Neural progenitor cell (in vitro differentiated cells): Measurements from ENCODE around the gene HSPG2. TPM values are rescaled to one million over a fixed set of nuclear protein-coding genes. Genes with fewer than 3 reads are reported as not detected.

Source experiments
- DNase-seq: peaks from one replicate; pipeline ENCODE4 v3.0.0-alpha.2; 2016; ENCODE audit warnings: low spot score
- H2AFZ ChIP-seq: fragments of 200-600 bp; sonication (generic); replicated peaks from 2 replicates; pipeline ENCODE4 v1.6.1; 2016; ENCODE audit warnings: antibody characterized with exemption
- H3F3A ChIP-seq: fragments of 200-600 bp; sonication (generic); 2 replicates; pipeline ENCODE4 v1.6.1; 2016; ENCODE audit warnings: antibody characterized with exemption, low read depth
- H3K27ac ChIP-seq: fragments of 200-600 bp; sonication (generic); 2 replicates; pipeline ENCODE4 v1.5.1; 2016; ENCODE audit warnings: mild to moderate bottlenecking
- H3K27me3 ChIP-seq: fragments of 200-600 bp; sonication (generic); 2 replicates; pipeline ENCODE4 v1.6.1; 2016; ENCODE audit warnings: mild to moderate bottlenecking, moderate library complexity
- H3K36me3 ChIP-seq: fragments of 200-600 bp; sonication (generic); 2 replicates; pipeline ENCODE4 v1.5.1; 2016
- H3K4me1 ChIP-seq: fragments of 200-600 bp; sonication (generic); 2 replicates; pipeline ENCODE4 v1.6.1; 2016; ENCODE audit warnings: mixed run types
- H3K4me2 ChIP-seq: fragments of 200-600 bp; sonication (generic); 2 replicates; pipeline ENCODE4 v1.6.1; 2016
- H3K4me3 ChIP-seq: fragments of 200-600 bp; sonication (generic); 2 replicates; pipeline ENCODE4 v1.5.1; 2016
- H3K79me2 ChIP-seq: fragments of 200-600 bp; sonication (generic); 2 replicates; pipeline ENCODE4 v1.6.1; 2016; ENCODE audit warnings: low read depth
- H3K9ac ChIP-seq: fragments of 200-600 bp; sonication (generic); 2 replicates; pipeline ENCODE4 v1.6.1; 2016
- H3K9me3 ChIP-seq: fragments of 200-600 bp; sonication (generic); 2 replicates; pipeline ENCODE4 v1.5.1; 2016; ENCODE audit warnings: low read depth
- H4K20me1 ChIP-seq: fragments of 200-600 bp; sonication (generic); 2 replicates; pipeline ENCODE4 v1.6.1; 2016; ENCODE audit warnings: low read depth
- H3K27ac Mint-ChIP-seq: 3 replicates; pipeline ENCODE4 v1.8.0; 2021; ENCODE audit warnings: mixed read lengths
- H3K27me3 Mint-ChIP-seq: 2 replicates; pipeline ENCODE4 v1.8.0; 2022; ENCODE audit warnings: low read depth, mild to moderate bottlenecking, inconsistent platforms, moderate library complexity, mixed read lengths; ENCODE audit not compliant: insufficient read depth
- H3K36me3 Mint-ChIP-seq: 3 replicates; pipeline ENCODE4 v1.8.0; 2021; ENCODE audit warnings: mixed read lengths
- H3K4me1 Mint-ChIP-seq: 3 replicates; pipeline ENCODE4 v1.8.0; 2021; ENCODE audit warnings: mixed read lengths
- H3K4me3 Mint-ChIP-seq: 3 replicates; pipeline ENCODE4 v1.8.0; 2021; ENCODE audit warnings: mild to moderate bottlenecking, moderate library complexity, mixed read lengths
- H3K9me3 Mint-ChIP-seq: 3 replicates; pipeline ENCODE4 v1.8.0; 2020; ENCODE audit warnings: mixed read lengths
- EZH2 ChIP-seq: fragments of 200-600 bp; sonication (generic); IDR thresholded peaks from 2 replicates; pipeline ENCODE4 v1.6.1; 2017; ENCODE audit warnings: antibody characterized with exemption, mild to moderate bottlenecking, moderate library complexity
- EZH2phosphoT487 ChIP-seq: fragments of 200-600 bp; sonication (generic); IDR thresholded peaks from 2 replicates; pipeline ENCODE4 v1.6.1; 2017; ENCODE audit warnings: antibody characterized with exemption
- total RNA-seq: library from RNA; depleted of rRNA; stranded (reverse); fragments of >200 nt; gene quantifications from 2 replicates; pipeline ENCODE4 v1.2.3, GENCODE V29; 2015; ENCODE audit warnings: low replicate concordance
- TF ChIP-seq, protein P1 (sequence below): fragments of 200-600 bp; sonication (generic); IDR thresholded peaks from 2 replicates; pipeline ENCODE4 v1.5.1; 2017; ENCODE audit warnings: antibody characterized with exemption, mild to moderate bottlenecking

HSPG2 gene
- total RNA-seq, 1 donor from 2014 or later, result 6.9 TPM

DNA sequence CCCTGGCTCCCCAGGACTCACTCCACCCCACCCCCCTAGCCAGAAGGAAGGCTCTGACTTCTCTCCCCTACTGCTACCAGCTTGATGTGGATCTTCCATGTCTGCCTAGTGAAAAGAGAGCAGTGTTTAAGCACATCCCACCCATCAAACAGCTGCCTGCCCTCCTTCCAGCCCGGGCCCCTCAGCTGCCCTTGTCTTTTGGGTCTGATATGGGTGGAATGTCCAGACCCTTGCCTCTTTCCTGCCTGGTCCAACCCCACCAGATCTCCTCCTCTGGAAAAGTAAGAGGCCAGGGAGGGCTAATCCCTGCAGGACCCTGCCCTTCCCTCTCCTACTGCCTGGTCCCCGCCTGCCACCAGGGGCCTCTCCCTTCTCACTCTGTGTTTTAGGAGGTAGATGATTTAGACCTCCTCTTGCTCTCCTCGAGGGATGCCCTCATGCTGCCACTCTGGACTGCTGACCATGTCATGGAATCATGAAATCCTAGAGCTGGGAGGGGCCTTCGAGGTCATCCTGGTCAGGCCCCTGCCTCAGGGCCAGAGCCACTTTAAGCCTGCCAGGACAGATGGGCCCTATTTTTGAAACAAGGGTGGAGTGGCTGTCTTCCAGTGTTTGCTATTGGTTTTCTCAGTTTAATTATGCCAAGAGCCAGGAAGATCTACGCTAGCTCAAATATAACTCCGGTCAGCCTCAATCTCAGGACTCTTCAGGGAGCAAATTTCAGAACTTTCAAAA, 15.8 kb upstream of the HSPG2 start:
- H3K4me3 Mint-ChIP-seq, result no peak overlapping the region
- peak; percentile 39 for DNase-seq
- H2AFZ ChIP-seq, result no peak overlapping the region

DNA sequence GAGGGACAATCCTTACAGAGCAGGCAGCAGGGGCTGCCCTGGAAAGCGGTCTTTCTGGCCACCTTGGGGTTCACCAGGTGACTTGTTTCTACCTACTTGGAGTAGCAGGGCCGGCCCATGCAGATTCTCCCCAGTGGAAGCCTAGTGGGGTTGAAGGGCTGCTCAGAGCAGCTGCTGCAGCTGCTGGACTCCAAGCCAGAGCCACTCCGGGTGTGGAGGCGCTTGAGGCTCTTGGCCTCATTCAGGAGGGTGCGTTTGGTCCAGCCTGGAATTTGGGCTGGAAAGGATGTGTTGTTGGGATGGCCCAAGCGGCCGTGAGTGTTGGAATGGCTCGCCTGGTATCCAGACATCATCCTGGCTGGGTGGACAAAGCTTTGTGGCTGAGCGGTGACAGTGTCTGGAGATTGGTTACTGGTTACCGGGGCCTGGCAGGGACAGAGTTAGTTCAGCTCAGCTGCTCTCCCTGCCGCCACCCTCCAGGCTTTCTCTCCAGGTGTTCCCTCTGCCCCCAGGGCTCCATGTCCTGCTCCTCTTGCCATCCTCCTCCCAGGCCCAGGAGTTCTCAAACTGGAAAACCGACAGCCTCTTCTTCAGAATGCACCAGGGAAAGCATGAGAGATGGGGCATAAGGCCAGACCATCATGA, 14.2 kb upstream of the HSPG2 start:
- no peaks in the 10 kb centered on the region for H3K9me3 ChIP-seq
- H3K27me3 ChIP-seq, result no peaks in the 10 kb centered on the region
- no peak overlapping the region for H3K4me2 ChIP-seq
- peaks cover 23% of the 10 kb centered on the region for H3K4me1 ChIP-seq
- H3K9me3 Mint-ChIP-seq, result no peaks in the 10 kb centered on the region
- no peaks in the 10 kb centered on the region for H3K79me2 ChIP-seq
- no peaks in the 10 kb centered on the region for H3K36me3 ChIP-seq
- no peak overlapping the region for H3K9ac ChIP-seq
- TF ChIP-seq EZH2, result no peak
- no peak for TF ChIP-seq EZH2phosphoT487
- TF ChIP-seq, protein P1, sequence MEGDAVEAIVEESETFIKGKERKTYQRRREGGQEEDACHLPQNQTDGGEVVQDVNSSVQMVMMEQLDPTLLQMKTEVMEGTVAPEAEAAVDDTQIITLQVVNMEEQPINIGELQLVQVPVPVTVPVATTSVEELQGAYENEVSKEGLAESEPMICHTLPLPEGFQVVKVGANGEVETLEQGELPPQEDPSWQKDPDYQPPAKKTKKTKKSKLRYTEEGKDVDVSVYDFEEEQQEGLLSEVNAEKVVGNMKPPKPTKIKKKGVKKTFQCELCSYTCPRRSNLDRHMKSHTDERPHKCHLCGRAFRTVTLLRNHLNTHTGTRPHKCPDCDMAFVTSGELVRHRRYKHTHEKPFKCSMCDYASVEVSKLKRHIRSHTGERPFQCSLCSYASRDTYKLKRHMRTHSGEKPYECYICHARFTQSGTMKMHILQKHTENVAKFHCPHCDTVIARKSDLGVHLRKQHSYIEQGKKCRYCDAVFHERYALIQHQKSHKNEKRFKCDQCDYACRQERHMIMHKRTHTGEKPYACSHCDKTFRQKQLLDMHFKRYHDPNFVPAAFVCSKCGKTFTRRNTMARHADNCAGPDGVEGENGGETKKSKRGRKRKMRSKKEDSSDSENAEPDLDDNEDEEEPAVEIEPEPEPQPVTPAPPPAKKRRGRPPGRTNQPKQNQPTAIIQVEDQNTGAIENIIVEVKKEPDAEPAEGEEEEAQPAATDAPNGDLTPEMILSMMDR, result no peak
- peak; percentile 1 for DNase-seq
- H3K4me3 Mint-ChIP-seq, result no peak overlapping the region
- peaks cover 8% of the 10 kb centered on the region for H3F3A ChIP-seq
- H3K36me3 Mint-ChIP-seq, result no peaks in the 10 kb centered on the region
- peaks cover 4% of the 10 kb centered on the region for H3K27me3 Mint-ChIP-seq
- no peaks in the 10 kb centered on the region for H4K20me1 ChIP-seq
- no peak overlapping the region for H3K27ac Mint-ChIP-seq
- H2AFZ ChIP-seq, result no peak overlapping the region
- peaks cover 20% of the 10 kb centered on the region for H3K4me1 Mint-ChIP-seq
- no peak overlapping the region for H3K27ac ChIP-seq
- H3K4me3 ChIP-seq, result no peak overlapping the region

More for the DNA sequence above, 15.8 kb upstream of the HSPG2 start:
- no peaks in the 10 kb centered on the region for H3F3A ChIP-seq
- H3K4me1 ChIP-seq, result peaks cover 19% of the 10 kb centered on the region
- no peak overlapping the region for H3K27ac ChIP-seq
- no peak for TF ChIP-seq EZH2
- no peak for TF ChIP-seq EZH2phosphoT487
- TF ChIP-seq, protein P1, result peak; percentile 35
- peaks cover 26% of the 10 kb centered on the region for H3K4me1 Mint-ChIP-seq
- no peaks in the 10 kb centered on the region for H3K9me3 ChIP-seq
- peak overlapping the region; percentile 6 for H3K27ac Mint-ChIP-seq
- no peak overlapping the region for H3K4me2 ChIP-seq
- H3K36me3 Mint-ChIP-seq, result no peaks in the 10 kb centered on the region
- H3K9me3 Mint-ChIP-seq, result no peaks in the 10 kb centered on the region
- H3K79me2 ChIP-seq, result no peaks in the 10 kb centered on the region
- H3K36me3 ChIP-seq, result no peaks in the 10 kb centered on the region
- H3K9ac ChIP-seq, result no peak overlapping the region
- no peak overlapping the region for H3K4me3 ChIP-seq
- H4K20me1 ChIP-seq, result no peaks in the 10 kb centered on the region
- peaks cover 4% of the 10 kb centered on the region for H3K27me3 Mint-ChIP-seq
- H3K27me3 ChIP-seq, result no peaks in the 10 kb centered on the region

DNA sequence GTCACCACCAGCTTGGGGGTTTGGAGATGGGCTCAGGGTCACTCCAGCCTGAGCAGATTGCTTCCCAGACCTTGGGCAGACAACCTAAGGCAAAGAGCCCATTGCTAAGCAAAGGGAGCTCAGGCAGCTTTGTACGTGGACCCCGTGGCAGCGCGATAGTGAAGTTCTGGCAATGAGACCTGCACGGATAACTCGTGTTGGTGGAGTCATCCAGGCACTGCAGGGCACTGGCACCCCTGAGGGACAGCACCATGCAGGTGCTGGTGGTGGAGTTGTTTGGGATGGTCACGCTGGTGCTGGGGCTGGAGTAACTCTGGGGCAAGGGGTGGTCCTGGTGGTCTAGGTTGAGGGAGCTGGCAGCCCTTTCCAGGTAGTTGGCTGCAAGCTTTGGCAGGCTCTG, 13.6 kb upstream of the HSPG2 start:
- H3K9ac ChIP-seq, result no peak overlapping the region

More for the DNA sequence above, 13.6 kb upstream of the HSPG2 start:
- H3K4me3 ChIP-seq, result no peak overlapping the region
- no peaks in the 10 kb centered on the region for H3K79me2 ChIP-seq
- Mint-ChIP-seq H3K9me3 (no peaks in the 10 kb centered on the region), H3K4me1 (peaks cover 19% of the 10 kb centered on the region), H3K27me3 (peaks cover 4% of the 10 kb centered on the region), H3K4me3 (no peak overlapping the region), H3K36me3 (no peaks in the 10 kb centered on the region), H3K27ac (no peak overlapping the region)
- H3K4me2 ChIP-seq, result no peak overlapping the region
- H2AFZ ChIP-seq, result no peak overlapping the region
- H3K4me1 ChIP-seq, result peaks cover 19% of the 10 kb centered on the region
- H3K9me3 ChIP-seq, result no peaks in the 10 kb centered on the region
- H3K27me3 ChIP-seq, result no peaks in the 10 kb centered on the region
- no peak overlapping the region for H3K27ac ChIP-seq
- H3K36me3 ChIP-seq, result no peaks in the 10 kb centered on the region
- H3F3A ChIP-seq, result peaks cover 8% of the 10 kb centered on the region
- no peaks in the 10 kb centered on the region for H4K20me1 ChIP-seq
- TF ChIP-seq EZH2 (no peak), EZH2phosphoT487 (no peak)
- TF ChIP-seq, protein P1, result no peak
- no peak for DNase-seq
